ENCODE results near the gene ANAPC2. TPM values are rescaled to one million over a fixed set of nuclear protein-coding genes. Genes with fewer than 3 reads are reported as not detected.

ANAPC2 gene
- total RNA-seq, 1 donor: 22.9 TPM

DNA sequence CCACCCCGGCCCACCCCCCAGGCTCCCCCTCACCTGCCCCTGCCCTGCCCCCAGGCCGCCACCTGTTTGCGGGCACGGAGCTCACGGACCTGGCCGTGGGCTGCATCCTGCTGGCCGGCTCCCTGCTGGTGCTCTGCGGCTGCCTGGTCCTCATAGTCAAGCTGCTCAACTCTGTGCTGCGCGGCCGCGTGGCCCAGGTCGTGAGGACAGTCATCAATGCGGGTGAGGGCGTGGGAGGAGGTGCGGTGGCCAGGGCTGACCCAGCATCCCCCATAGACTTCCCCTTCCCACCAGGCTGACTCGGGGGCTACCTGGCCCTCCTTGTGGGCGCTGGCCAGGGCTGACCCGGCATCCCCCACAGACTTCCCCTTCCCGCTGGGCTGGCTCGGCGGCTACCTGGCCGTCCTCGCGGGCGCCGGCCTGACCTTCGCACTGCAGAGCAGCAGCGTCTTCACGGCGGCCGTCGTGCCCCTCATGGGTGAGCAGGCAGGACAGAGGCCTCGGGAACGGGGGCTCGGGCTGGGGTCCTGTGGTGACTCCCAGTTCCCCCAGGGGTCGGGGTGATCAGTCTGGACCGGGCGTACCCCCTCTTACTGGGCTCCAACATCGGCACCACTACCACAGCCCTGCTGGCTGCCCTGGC, 45.8 kb upstream of the ANAPC2 start:
- no peak overlapping the region for H3K4me3 ChIP-seq (ENCODE audit: low read depth, low read length)
- no peak for TF ChIP-seq CTCF (IDR thresholded peaks at IDR 0.05; ENCODE audit: insufficient read depth, low read depth, low read length)
- no peak for DNase-seq (ENCODE audit: low read depth)

DNA sequence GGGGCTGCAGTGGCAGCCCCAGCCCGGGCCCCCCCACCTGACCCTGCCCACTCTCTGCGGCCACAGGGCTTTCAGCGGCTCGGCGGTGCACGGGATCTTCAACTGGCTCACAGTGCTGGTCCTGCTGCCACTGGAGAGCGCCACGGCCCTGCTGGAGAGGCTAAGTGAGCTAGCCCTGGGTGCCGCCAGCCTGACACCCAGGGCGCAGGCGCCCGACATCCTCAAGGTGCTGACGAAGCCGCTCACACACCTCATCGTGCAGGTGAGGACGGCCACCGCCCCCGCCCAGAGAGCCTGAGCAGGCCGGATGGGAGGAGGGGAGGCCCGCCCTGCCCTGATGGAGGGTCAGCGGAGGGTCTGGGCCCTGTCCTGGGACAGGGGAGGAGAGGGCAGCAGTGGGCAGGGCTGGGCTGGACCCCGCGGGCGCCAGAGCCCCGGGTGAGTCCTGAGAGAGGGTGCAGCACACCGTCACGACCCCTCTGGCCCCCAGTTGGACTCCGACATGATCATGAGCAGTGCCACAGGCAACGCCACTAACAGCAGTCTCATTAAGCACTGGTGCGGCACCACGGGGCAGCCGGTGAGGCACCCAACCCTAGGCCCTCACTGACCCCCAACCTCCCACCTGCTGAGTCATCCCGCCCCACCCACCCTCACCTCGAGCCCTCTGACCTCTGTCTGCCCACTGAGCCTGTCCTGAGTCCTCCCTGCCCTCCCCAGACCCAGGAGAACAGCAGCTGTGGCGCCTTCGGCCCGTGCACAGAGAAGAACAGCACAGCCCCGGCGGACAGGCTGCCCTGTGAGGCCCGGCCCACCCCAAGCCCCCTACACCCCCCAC, 45.0 kb upstream of the ANAPC2 start:
- TF ChIP-seq CTCF (IDR thresholded peaks at IDR 0.05; ENCODE audit: insufficient read depth, low read depth, low read length): no peak
- no peak overlapping the region for H3K4me3 ChIP-seq (ENCODE audit: low read depth, low read length)
- no peak for DNase-seq (ENCODE audit: low read depth)

- TF ChIP-seq CTCF (IDR thresholded peaks at IDR 0.05; ENCODE audit: insufficient read depth, low read depth, low read length): no peak
- H3K4me3 ChIP-seq (ENCODE audit: low read depth, low read length): no peak overlapping the region
- DNase-seq (ENCODE audit: low read depth): no peak
Observed at GRCh38 chr9:137232510-137232909, 44.1 kb upstream of the ANAPC2 start.

- no peak overlapping the region for H3K4me3 ChIP-seq (ENCODE audit: low read depth, low read length)
- DNase-seq (ENCODE audit: low read depth): no peak
- TF ChIP-seq CTCF (IDR thresholded peaks at IDR 0.05; ENCODE audit: insufficient read depth, low read depth, low read length): no peak
Observed at GRCh38 chr9:137232101-137232500, 43.7 kb upstream of the ANAPC2 start.

GRCh38 chr9:137231372-137232039, 43.1 kb upstream of the ANAPC2 start:
- DNase-seq (ENCODE audit: low read depth): no peak
- H3K4me3 ChIP-seq (ENCODE audit: low read depth, low read length): no peak overlapping the region
- TF ChIP-seq CTCF (IDR thresholded peaks at IDR 0.05; ENCODE audit: insufficient read depth, low read depth, low read length): no peak

DNA sequence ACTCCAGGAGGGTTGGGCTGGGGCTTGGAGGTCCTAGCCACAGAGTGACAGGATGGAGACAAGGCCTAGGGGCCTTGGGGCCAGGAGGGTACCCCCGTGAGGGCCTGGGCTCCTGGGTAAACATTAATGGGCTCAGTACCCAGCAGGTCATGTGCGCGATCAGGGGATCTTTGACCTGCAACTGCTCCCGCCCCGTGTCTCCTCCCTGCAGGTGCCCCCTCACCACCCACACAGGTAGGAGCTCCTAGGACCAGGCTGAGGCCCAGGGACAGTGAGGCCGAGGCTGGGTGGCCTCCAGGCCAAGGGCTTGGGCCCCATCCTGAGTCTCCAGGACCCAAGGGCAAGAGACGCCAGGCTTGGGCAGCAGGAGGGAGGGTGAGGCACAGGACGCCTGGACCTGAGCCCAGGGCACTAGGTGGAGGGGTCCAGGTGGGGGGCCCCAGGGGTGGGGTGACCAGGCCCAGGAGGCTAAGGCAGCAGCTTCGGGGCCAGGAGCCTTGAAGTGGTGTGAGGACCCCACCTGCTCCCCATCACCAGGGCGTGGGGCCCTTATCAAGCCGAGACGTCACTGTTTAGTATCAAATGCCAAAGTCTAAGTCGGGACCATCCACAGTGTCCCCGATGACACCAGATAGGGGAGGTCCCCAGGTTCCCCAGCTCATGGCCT, 42.5 kb upstream of the ANAPC2 start, which contains the start of gene SLC34A3:
Gene SLC34A3, plus strand, starts transcription at position 197 of the 667 bp plus-strand sequence. CDS start 802 bp downstream, outside the sequence.
- DNase-seq (ENCODE audit: low read depth): no peak
- H3K4me3 ChIP-seq (ENCODE audit: low read depth, low read length): no peak within 1 kb of the TSS
- no peak for TF ChIP-seq CTCF (IDR thresholded peaks at IDR 0.05; ENCODE audit: insufficient read depth, low read depth, low read length)

Measured in fibroblast of villous mesenchyme (primary cell).